MM.1S (cell line): ENCODE measurements around the gene C11orf86.

Source experiments
- EZH2 ChIP-seq: fragments of 300-600 bp; sonication (generic); optimal IDR thresholded peaks from 2 replicates; pipeline ENCODE3; 2017; ENCODE audit warnings: low read depth, mild to moderate bottlenecking, antibody characterized with exemption, low read length, mixed read lengths
- TF ChIP-seq, protein P1 (sequence below): fragments of 300-600 bp; sonication (generic); IDR thresholded peaks from 2 replicates; pipeline ENCODE4 v1.5.1; 2016; ENCODE audit warnings: antibody characterized with exemption, low read length, mixed read lengths

DNA sequence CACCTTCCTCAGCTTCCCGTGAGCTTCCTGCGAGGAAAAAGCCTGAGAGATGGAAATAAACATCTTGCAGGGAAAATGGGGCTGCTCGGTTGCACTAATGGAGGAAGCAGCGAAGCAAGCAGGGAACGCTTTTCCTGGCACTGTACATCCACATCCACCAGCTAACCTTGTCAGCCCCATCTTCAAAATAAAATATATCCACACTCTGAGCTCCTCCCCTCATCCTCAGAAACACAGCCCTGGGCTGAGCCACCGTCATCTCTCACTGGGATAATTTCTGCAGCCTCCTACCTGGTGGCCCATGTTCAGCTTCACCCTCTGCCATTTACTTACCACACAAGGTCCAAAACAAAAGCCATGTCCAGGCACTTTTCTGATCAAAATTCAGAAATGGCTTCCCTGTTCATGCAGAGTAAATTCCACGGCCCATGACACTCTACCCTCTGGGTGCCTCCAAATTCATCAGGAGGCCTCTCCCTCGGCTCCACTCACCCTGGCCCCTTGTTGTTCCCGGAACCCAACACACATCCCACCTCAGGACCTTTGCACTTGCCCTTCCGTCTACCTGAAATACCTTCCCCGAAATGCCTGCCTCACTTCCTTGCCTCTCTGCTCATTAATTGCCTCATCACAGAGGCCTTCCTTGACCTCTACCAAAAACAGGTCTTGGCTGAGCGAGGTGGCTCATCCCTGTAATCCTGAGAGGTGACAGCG, 13.0 kb downstream of the C11orf86 start:
- no peak for TF ChIP-seq EZH2
- TF ChIP-seq, protein P1, sequence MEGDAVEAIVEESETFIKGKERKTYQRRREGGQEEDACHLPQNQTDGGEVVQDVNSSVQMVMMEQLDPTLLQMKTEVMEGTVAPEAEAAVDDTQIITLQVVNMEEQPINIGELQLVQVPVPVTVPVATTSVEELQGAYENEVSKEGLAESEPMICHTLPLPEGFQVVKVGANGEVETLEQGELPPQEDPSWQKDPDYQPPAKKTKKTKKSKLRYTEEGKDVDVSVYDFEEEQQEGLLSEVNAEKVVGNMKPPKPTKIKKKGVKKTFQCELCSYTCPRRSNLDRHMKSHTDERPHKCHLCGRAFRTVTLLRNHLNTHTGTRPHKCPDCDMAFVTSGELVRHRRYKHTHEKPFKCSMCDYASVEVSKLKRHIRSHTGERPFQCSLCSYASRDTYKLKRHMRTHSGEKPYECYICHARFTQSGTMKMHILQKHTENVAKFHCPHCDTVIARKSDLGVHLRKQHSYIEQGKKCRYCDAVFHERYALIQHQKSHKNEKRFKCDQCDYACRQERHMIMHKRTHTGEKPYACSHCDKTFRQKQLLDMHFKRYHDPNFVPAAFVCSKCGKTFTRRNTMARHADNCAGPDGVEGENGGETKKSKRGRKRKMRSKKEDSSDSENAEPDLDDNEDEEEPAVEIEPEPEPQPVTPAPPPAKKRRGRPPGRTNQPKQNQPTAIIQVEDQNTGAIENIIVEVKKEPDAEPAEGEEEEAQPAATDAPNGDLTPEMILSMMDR: no peak
